RWPE2 (cell line): ENCODE measurements around the gene ACYP2.
"Not testable (repeated sequence)": the region's sequence is repeated elsewhere in the genome, so short reads cannot be mapped to it uniquely, and the experiment has no call there.

Source experiments
- ATAC-seq: fragments of 200-7000 bp; cut with Tn5 transposase; 3 replicates; pipeline ENCODE4 v1.9.1; 2021; ENCODE audit warnings: low read depth
- DNase-seq: peaks from one replicate; pipeline ENCODE4 v3.0.0-alpha.2; 2020; ENCODE audit warnings: low spot score
- H3K27ac ChIP-seq: fragments of 450-650 bp; 2 replicates; pipeline ENCODE4 v1.5.1; 2017; ENCODE audit warnings: mild to moderate bottlenecking; ENCODE audit not compliant: poor library complexity, severe bottlenecking
- H3K27me3 ChIP-seq: fragments of 250-450 bp; sonication (Bioruptor Pico); 2 replicates; pipeline ENCODE4 v1.5.1; 2021; ENCODE audit warnings: mild to moderate bottlenecking, moderate library complexity; ENCODE audit not compliant: insufficient read depth, poor library complexity, severe bottlenecking
- H3K36me3 ChIP-seq: fragments of 250-450 bp; sonication (Bioruptor Pico); 2 replicates; pipeline ENCODE4 v1.5.1; 2020; ENCODE audit warnings: low read depth, mild to moderate bottlenecking, moderate library complexity
- H3K4me1 ChIP-seq: fragments of 250-450 bp; sonication (Bioruptor Pico); 2 replicates; pipeline ENCODE4 v1.5.1; 2021; ENCODE audit warnings: mild to moderate bottlenecking, moderate library complexity; ENCODE audit not compliant: insufficient read depth, poor library complexity, severe bottlenecking
- H3K4me3 ChIP-seq: fragments of 250-450 bp; sonication (Bioruptor Pico); 2 replicates; pipeline ENCODE4 v1.5.1; 2021; ENCODE audit warnings: mild to moderate bottlenecking, moderate library complexity; ENCODE audit not compliant: severe bottlenecking
- H3K9me3 ChIP-seq: fragments of 250-450 bp; sonication (Bioruptor Pico); 2 replicates; pipeline ENCODE4 v1.5.1; 2021; ENCODE audit warnings: mild to moderate bottlenecking, moderate library complexity; ENCODE audit not compliant: severe bottlenecking
- CTCF ChIP-seq: fragments of 450-650 bp; IDR thresholded peaks from one replicate; pipeline ENCODE4 v1.5.1; 2017; ENCODE audit warnings: mild to moderate bottlenecking, moderate library complexity; ENCODE audit not compliant: poor library complexity, severe bottlenecking

Gene ACYP2

GRCh38 chr2:54318821-54319220 lies 203.4 kb downstream of the ACYP2 start:
- no peak overlapping the region for H3K27ac ChIP-seq
- no peaks in the 10 kb centered on the region for H3K27me3 ChIP-seq
- ATAC-seq (no peak), DNase-seq (no peak)
- no peak for TF ChIP-seq CTCF
- no peaks in the 10 kb centered on the region for H3K4me1 ChIP-seq
- H3K4me3 ChIP-seq, result no peak overlapping the region
- H3K36me3 ChIP-seq, result no peaks in the 10 kb centered on the region
- H3K9me3 ChIP-seq, result no peaks in the 10 kb centered on the region

GRCh38 chr2:54321047-54321446 lies 205.6 kb downstream of the ACYP2 start:
- no peak for TF ChIP-seq CTCF
- ATAC-seq, result no peak

GRCh38 chr2:54324517-54324916 lies 209.1 kb downstream of the ACYP2 start:
- not testable (repeated sequence) for H3K9me3 ChIP-seq, ATAC-seq

More at GRCh38 chr2:54321047-54321446, 205.6 kb downstream of the ACYP2 start:
- H3K4me3 ChIP-seq, result no peak overlapping the region
- no peaks in the 10 kb centered on the region for H3K36me3 ChIP-seq
- no peaks in the 10 kb centered on the region for H3K4me1 ChIP-seq
- no peak overlapping the region for H3K27ac ChIP-seq
- H3K9me3 ChIP-seq, result no peaks in the 10 kb centered on the region
- DNase-seq, result no peak
- no peaks in the 10 kb centered on the region for H3K27me3 ChIP-seq

GRCh38 chr2:54325148-54325547 lies 209.7 kb downstream of the ACYP2 start:
- no peak for DNase-seq
- TF ChIP-seq CTCF, result no peak
- Histone ChIP-seq H3K36me3 (no peaks in the 10 kb centered on the region), H3K27ac (no peak overlapping the region), H3K27me3 (no peaks in the 10 kb centered on the region), H3K4me3 (no peak overlapping the region), H3K4me1 (peaks cover 4% of the 10 kb centered on the region), H3K9me3 (no peaks in the 10 kb centered on the region)
- ATAC-seq, result no peak

More at GRCh38 chr2:54324517-54324916, 209.1 kb downstream of the ACYP2 start:
- H3K27me3 ChIP-seq, H3K4me1 ChIP-seq, H3K36me3 ChIP-seq, H3K4me3 ChIP-seq, DNase-seq, H3K27ac ChIP-seq: not testable (repeated sequence)

GRCh38 chr2:54329482-54330161 lies 214.2 kb downstream of the ACYP2 start:
- TF ChIP-seq CTCF, result no peak
- H3K4me1 ChIP-seq, result peaks cover 4% of the 10 kb centered on the region
- no peaks in the 10 kb centered on the region for H3K9me3 ChIP-seq
- H3K4me3 ChIP-seq, result no peak overlapping the region
- no peaks in the 10 kb centered on the region for H3K27me3 ChIP-seq
- no peak for DNase-seq
- no peak overlapping the region for H3K27ac ChIP-seq
- H3K36me3 ChIP-seq, result no peaks in the 10 kb centered on the region
- no peak for ATAC-seq
